ENCODE data around the gene PEX10. TPM values are rescaled to one million over a fixed set of nuclear protein-coding genes. Genes with fewer than 3 reads are reported as not detected.

Gene PEX10
- total and polyA plus RNA-seq, 10 of the 15 experiments (the other 5 are each of a cell fraction or from before 2014, with no cell fraction given), result 0.24 to 24.9 (median 16.8) TPM; not detected in 1

DNA sequence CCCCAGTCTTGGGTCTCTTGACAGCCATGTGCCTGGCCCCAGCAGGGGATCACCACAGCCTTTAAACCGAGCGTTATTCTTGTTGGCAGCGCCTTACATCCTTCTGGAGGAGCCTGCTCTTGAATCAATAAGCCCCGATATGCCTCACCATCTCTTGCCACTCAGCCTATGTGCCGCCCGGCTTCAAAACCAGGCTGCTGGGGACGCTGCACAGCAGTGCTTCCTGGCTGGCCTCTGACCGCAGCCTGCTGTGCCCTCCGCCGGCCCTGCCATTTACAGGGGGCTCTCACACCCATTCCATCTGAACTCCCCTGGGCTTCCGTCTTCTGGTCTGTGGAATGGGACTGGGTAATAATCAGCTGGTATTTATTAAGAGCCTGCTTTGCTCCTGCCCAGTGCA is 3.0 kb upstream of the PEX10 start (continued):
- TF ChIP-seq, protein P1, sequence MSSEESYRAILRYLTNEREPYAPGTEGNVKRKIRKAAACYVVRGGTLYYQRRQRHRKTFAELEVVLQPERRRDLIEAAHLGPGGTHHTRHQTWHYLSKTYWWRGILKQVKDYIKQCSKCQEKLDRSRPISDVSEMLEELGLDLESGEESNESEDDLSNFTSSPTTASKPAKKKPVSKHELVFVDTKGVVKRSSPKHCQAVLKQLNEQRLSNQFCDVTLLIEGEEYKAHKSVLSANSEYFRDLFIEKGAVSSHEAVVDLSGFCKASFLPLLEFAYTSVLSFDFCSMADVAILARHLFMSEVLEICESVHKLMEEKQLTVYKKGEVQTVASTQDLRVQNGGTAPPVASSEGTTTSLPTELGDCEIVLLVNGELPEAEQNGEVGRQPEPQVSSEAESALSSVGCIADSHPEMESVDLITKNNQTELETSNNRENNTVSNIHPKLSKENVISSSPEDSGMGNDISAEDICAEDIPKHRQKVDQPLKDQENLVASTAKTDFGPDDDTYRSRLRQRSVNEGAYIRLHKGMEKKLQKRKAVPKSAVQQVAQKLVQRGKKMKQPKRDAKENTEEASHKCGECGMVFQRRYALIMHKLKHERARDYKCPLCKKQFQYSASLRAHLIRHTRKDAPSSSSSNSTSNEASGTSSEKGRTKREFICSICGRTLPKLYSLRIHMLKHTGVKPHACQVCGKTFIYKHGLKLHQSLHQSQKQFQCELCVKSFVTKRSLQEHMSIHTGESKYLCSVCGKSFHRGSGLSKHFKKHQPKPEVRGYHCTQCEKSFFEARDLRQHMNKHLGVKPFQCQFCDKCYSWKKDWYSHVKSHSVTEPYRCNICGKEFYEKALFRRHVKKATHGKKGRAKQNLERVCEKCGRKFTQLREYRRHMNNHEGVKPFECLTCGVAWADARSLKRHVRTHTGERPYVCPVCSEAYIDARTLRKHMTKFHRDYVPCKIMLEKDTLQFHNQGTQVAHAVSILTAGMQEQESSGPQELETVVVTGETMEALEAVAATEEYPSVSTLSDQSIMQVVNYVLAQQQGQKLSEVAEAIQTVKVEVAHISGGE (CRISPR knock-in tag; IDR thresholded peaks at IDR 0.05), result no peak
- TF ChIP-seq, protein P2, sequence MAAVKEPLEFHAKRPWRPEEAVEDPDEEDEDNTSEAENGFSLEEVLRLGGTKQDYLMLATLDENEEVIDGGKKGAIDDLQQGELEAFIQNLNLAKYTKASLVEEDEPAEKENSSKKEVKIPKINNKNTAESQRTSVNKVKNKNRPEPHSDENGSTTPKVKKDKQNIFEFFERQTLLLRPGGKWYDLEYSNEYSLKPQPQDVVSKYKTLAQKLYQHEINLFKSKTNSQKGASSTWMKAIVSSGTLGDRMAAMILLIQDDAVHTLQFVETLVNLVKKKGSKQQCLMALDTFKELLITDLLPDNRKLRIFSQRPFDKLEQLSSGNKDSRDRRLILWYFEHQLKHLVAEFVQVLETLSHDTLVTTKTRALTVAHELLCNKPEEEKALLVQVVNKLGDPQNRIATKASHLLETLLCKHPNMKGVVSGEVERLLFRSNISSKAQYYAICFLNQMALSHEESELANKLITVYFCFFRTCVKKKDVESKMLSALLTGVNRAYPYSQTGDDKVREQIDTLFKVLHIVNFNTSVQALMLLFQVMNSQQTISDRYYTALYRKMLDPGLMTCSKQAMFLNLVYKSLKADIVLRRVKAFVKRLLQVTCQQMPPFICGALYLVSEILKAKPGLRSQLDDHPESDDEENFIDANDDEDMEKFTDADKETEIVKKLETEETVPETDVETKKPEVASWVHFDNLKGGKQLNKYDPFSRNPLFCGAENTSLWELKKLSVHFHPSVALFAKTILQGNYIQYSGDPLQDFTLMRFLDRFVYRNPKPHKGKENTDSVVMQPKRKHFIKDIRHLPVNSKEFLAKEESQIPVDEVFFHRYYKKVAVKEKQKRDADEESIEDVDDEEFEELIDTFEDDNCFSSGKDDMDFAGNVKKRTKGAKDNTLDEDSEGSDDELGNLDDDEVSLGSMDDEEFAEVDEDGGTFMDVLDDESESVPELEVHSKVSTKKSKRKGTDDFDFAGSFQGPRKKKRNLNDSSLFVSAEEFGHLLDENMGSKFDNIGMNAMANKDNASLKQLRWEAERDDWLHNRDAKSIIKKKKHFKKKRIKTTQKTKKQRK (IDR thresholded peaks at IDR 0.05; ENCODE audit: low read depth, low read length), result no peak
- no peak for TF ChIP-seq SMAD5 (IDR thresholded peaks at IDR 0.05; ENCODE audit: low read depth)
- TF ChIP-seq, protein P3, sequence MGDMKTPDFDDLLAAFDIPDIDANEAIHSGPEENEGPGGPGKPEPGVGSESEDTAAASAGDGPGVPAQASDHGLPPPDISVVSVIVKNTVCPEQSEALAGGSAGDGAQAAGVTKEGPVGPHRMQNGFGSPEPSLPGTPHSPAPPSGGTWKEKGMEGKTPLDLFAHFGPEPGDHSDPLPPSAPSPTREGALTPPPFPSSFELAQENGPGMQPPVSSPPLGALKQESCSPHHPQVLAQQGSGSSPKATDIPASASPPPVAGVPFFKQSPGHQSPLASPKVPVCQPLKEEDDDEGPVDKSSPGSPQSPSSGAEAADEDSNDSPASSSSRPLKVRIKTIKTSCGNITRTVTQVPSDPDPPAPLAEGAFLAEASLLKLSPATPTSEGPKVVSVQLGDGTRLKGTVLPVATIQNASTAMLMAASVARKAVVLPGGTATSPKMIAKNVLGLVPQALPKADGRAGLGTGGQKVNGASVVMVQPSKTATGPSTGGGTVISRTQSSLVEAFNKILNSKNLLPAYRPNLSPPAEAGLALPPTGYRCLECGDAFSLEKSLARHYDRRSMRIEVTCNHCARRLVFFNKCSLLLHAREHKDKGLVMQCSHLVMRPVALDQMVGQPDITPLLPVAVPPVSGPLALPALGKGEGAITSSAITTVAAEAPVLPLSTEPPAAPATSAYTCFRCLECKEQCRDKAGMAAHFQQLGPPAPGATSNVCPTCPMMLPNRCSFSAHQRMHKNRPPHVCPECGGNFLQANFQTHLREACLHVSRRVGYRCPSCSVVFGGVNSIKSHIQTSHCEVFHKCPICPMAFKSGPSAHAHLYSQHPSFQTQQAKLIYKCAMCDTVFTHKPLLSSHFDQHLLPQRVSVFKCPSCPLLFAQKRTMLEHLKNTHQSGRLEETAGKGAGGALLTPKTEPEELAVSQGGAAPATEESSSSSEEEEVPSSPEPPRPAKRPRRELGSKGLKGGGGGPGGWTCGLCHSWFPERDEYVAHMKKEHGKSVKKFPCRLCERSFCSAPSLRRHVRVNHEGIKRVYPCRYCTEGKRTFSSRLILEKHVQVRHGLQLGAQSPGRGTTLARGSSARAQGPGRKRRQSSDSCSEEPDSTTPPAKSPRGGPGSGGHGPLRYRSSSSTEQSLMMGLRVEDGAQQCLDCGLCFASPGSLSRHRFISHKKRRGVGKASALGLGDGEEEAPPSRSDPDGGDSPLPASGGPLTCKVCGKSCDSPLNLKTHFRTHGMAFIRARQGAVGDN (IDR thresholded peaks at IDR 0.05), result no peak
- no peak for TF ChIP-seq MYB (IDR thresholded peaks at IDR 0.05; ENCODE audit: borderline replicate concordance, low read depth, low read length)
